ENCODE measurements around the gene CABP7. TPM values are rescaled to one million over a fixed set of nuclear protein-coding genes. Genes with fewer than 3 reads are reported as not detected.
A peak's percentile ranks its signal among the peaks of the same experiment; 100 is the strongest.
"Not testable (repeated sequence)": the region's sequence is repeated elsewhere in the genome, so short reads cannot be mapped to it uniquely, and the experiment has no call there.

CABP7 gene
- total RNA-seq, 1 experiment from 2014 or later, result not detected

- no peak for DNase-seq (ENCODE audit: low read depth)
These were observed 28.6 kb downstream of the CABP7 start for GRCh38 chr22:29748248-29748893.

GRCh38 chr22:29750029-29750428 is 30.2 kb downstream of the CABP7 start:
- DNase-seq (ENCODE audit: low read depth), result no peak

- DNase-seq (ENCODE audit: low read depth), result no peak
These were observed 31.0 kb downstream of the CABP7 start for GRCh38 chr22:29750559-29751538.

GRCh38 chr22:29751669-29752068 is 31.9 kb downstream of the CABP7 start:
- no peak for DNase-seq (ENCODE audit: low read depth)

- peak; percentile 11 for DNase-seq (ENCODE audit: low read depth)
These were observed 34.2 kb downstream of the CABP7 start for GRCh38 chr22:29753808-29754657.

- not testable (repeated sequence) for DNase-seq (ENCODE audit: low read depth)
These were observed 35.0 kb downstream of the CABP7 start for GRCh38 chr22:29754658-29755395.

GRCh38 chr22:29755889-29756288 is 36.1 kb downstream of the CABP7 start:
- no peak for DNase-seq (ENCODE audit: low read depth)

- no peak for DNase-seq (ENCODE audit: low read depth)
These were observed 36.5 kb downstream of the CABP7 start for GRCh38 chr22:29756341-29756740.

- DNase-seq (ENCODE audit: low read depth), result no peak
These were observed 37.3 kb downstream of the CABP7 start for GRCh38 chr22:29757096-29757495.

- no peak for DNase-seq (ENCODE audit: low read depth)
These were observed 38.3 kb downstream of the CABP7 start for GRCh38 chr22:29758068-29758622.

- DNase-seq (ENCODE audit: low read depth), result no peak
These were observed 39.2 kb downstream of the CABP7 start for GRCh38 chr22:29758959-29759358.

- DNase-seq (ENCODE audit: low read depth), result no peak
These were observed 42.5 kb downstream of the CABP7 start for GRCh38 chr22:29762263-29762662.

GRCh38 chr22:29765905-29766631 is 46.3 kb downstream of the CABP7 start:
- no peak for DNase-seq (ENCODE audit: low read depth)

GRCh38 chr22:29766632-29767170 is 46.9 kb downstream of the CABP7 start, which contains the start of gene ZMAT5:
Gene ZMAT5 (minus strand): TSS chr22:29767007. CDS start chr22:29748544, 18,463 bp downstream.
- DNase-seq (ENCODE audit: low read depth), result peak; percentile 96

- DNase-seq (ENCODE audit: low read depth), result peak; percentile 85
These were observed 47.6 kb downstream of the CABP7 start, which contains the start of gene UQCR10 for GRCh38 chr22:29767171-29768051. Gene UQCR10 (plus strand): TSS chr22:29767369. CDS start chr22:29767399, 30 bp downstream.

- DNase-seq (ENCODE audit: low read depth), result peak; percentile 13
These were observed 48.4 kb downstream of the CABP7 start for GRCh38 chr22:29768052-29768693.

- DNase-seq (ENCODE audit: low read depth), result no peak
These were observed 50.0 kb downstream of the CABP7 start for GRCh38 chr22:29769723-29770321.
